ENCODE results near the gene FAR2. TPM values are rescaled to one million over a fixed set of nuclear protein-coding genes. Genes with fewer than 3 reads are reported as not detected.

The FAR2 gene
- polyA plus RNA-seq, 1 donor (not counting 4 experiments of a cell fraction or from before 2014, with no cell fraction given) = 9.2 TPM

DNA sequence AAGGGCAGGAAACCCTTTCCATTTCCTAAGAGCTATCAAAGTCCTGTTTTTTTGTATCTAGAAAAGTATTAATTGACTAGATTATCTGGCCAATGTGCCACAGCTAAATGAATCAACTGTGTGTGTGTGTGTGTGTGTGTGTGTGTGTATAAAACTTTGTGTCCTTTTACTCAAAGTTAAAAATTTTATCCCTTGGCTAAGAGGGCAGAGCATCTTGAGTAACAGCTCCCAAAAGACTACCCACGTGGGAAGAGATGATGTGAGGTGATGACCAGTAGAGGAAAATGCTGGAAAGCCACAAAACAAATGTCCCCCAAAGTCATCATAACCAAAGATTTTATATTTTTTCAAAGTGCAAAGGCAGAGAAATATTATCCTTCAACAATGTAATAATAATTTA is 90.3 kb downstream of the FAR2 start:
- no peak overlapping the region for H3K27ac ChIP-seq (ENCODE audit: control insufficient read depth, insufficient read depth, low read length)
- FAIRE-seq = no peak

DNA sequence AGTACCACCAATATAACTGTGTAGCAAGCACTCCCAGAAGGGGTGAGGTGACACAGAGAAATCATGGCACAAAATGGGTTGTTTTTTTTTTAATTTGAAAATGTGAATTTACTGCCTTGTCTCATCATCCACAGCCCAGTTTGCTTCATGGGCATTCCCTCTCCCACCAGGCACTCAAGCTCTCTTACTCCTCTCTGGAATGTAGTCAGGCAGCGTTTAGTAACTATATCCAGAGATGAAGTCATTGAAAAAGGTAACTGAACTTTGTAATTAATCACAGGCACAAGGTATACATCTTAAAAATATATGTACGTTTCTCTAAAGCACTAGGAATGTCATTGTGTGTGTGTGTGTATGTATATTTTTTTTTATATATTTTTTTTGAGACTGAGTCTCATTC is 91.4 kb downstream of the FAR2 start:
- Histone ChIP-seq H3K27ac (ENCODE audit: control insufficient read depth, insufficient read depth, low read length) (no peak overlapping the region), H3K4me3 (ENCODE audit: control insufficient read depth in 2 of 3, extremely low read depth in 1 of 3, insufficient read depth in 2 of 3, low read depth in 1 of 3, low read length in 3 of 3) (no peak overlapping the region), H3K79me2 (ENCODE audit: control insufficient read depth, insufficient read depth, low read length) (no peaks in the 10 kb centered on the region), H3K4me1 (ENCODE audit: control insufficient read depth, extremely low read depth, insufficient read depth, low read length) (peaks cover 14% of the 10 kb centered on the region), H4K20me1 (ENCODE audit: control insufficient read depth, extremely low read depth, insufficient read depth, low read length) (no peaks in the 10 kb centered on the region), H3K27me3 (ENCODE audit: control insufficient read depth, extremely low read depth, insufficient read depth, low read length) (no peaks in the 10 kb centered on the region), H3K36me3 (ENCODE audit: control insufficient read depth in 2 of 2, extremely low read depth in 1 of 2, insufficient read depth in 2 of 2, low read length in 2 of 2) (no peaks in the 10 kb centered on the region), H3K9ac (ENCODE audit: control insufficient read depth, extremely low read depth, insufficient read depth, low read length) (no peak overlapping the region), H3K9me3 (ENCODE audit: control insufficient read depth, low read depth, low read length) (no peaks in the 10 kb centered on the region), H2AFZ (ENCODE audit: control insufficient read depth, low read length) (no peak overlapping the region), H3K9me1 (ENCODE audit: control insufficient read depth, extremely low read depth, insufficient read depth, low read length) (no peaks in the 10 kb centered on the region), H3K4me2 (ENCODE audit: control insufficient read depth, extremely low read depth, insufficient read depth, low read depth, low read length) (no peak overlapping the region)
- no peak for FAIRE-seq
- DNase-seq (ENCODE audit: low read depth, low spot score) = no peak
- dilution Hi-C loops (cut with MboI; ENCODE audit: extremely low pct_ligation_motif_present, low sequenced_read_pairs) = no loop called here
- TF ChIP-seq EZH2 (IDR thresholded peaks at IDR 0.05; ENCODE audit: low read length) = no peak
- TF ChIP-seq, protein P1, sequence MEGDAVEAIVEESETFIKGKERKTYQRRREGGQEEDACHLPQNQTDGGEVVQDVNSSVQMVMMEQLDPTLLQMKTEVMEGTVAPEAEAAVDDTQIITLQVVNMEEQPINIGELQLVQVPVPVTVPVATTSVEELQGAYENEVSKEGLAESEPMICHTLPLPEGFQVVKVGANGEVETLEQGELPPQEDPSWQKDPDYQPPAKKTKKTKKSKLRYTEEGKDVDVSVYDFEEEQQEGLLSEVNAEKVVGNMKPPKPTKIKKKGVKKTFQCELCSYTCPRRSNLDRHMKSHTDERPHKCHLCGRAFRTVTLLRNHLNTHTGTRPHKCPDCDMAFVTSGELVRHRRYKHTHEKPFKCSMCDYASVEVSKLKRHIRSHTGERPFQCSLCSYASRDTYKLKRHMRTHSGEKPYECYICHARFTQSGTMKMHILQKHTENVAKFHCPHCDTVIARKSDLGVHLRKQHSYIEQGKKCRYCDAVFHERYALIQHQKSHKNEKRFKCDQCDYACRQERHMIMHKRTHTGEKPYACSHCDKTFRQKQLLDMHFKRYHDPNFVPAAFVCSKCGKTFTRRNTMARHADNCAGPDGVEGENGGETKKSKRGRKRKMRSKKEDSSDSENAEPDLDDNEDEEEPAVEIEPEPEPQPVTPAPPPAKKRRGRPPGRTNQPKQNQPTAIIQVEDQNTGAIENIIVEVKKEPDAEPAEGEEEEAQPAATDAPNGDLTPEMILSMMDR (optimal IDR thresholded peaks at IDR 0.05 in 1 of 3, IDR thresholded peaks at IDR 0.05 in 1 of 3, conservative IDR thresholded peaks at IDR 0.05 in 1 of 3; ENCODE audit: extremely low read depth in 1 of 3, insufficient read depth in 2 of 3, low read length in 3 of 3) = no peak

More for the DNA sequence above, 90.3 kb downstream of the FAR2 start:
- Histone ChIP-seq H3K4me3 (ENCODE audit: control insufficient read depth in 2 of 3, extremely low read depth in 1 of 3, insufficient read depth in 2 of 3, low read depth in 1 of 3, low read length in 3 of 3) (no peak overlapping the region), H4K20me1 (ENCODE audit: control insufficient read depth, extremely low read depth, insufficient read depth, low read length) (no peaks in the 10 kb centered on the region), H3K4me2 (ENCODE audit: control insufficient read depth, extremely low read depth, insufficient read depth, low read depth, low read length) (no peak overlapping the region), H3K4me1 (ENCODE audit: control insufficient read depth, extremely low read depth, insufficient read depth, low read length) (peaks cover 16% of the 10 kb centered on the region), H3K27me3 (ENCODE audit: control insufficient read depth, extremely low read depth, insufficient read depth, low read length) (no peaks in the 10 kb centered on the region), H3K9ac (ENCODE audit: control insufficient read depth, extremely low read depth, insufficient read depth, low read length) (no peak overlapping the region), H3K9me1 (ENCODE audit: control insufficient read depth, extremely low read depth, insufficient read depth, low read length) (no peaks in the 10 kb centered on the region), H3K36me3 (ENCODE audit: control insufficient read depth in 2 of 2, extremely low read depth in 1 of 2, insufficient read depth in 2 of 2, low read length in 2 of 2) (no peaks in the 10 kb centered on the region), H3K9me3 (ENCODE audit: control insufficient read depth, low read depth, low read length) (no peaks in the 10 kb centered on the region), H2AFZ (ENCODE audit: control insufficient read depth, low read length) (no peak overlapping the region), H3K79me2 (ENCODE audit: control insufficient read depth, insufficient read depth, low read length) (no peaks in the 10 kb centered on the region)
- DNase-seq (ENCODE audit: low read depth, low spot score) = no peak
- dilution Hi-C loops (cut with MboI; ENCODE audit: extremely low pct_ligation_motif_present, low sequenced_read_pairs) = no loop called here
- TF ChIP-seq, protein P1 (optimal IDR thresholded peaks at IDR 0.05 in 1 of 3, IDR thresholded peaks at IDR 0.05 in 1 of 3, conservative IDR thresholded peaks at IDR 0.05 in 1 of 3; ENCODE audit: extremely low read depth in 1 of 3, insufficient read depth in 2 of 3, low read length in 3 of 3) = no peak
- TF ChIP-seq EZH2 (IDR thresholded peaks at IDR 0.05; ENCODE audit: low read length) = no peak

All from keratinocyte (primary cell).